Glomerular endothelial cell (primary cell): Measurements from ENCODE around the gene DEPP1. TPM values are rescaled to one million over a fixed set of nuclear protein-coding genes. Genes with fewer than 3 reads are reported as not detected.

Experiments used
- DNase-seq: peaks from one replicate; pipeline ENCODE4 v3.0.0-alpha.2; 2011; ENCODE audit warnings: low read depth, low spot score; ENCODE audit errors: extremely low read depth
- total RNA-seq: library from RNA; depleted of rRNA; stranded (reverse); fragments of >200 nt; gene quantifications from 2 replicates; pipeline ENCODE4 v1.2.3, GENCODE V29; 2015

DEPP1 gene
- total RNA-seq, 1 donor from 2014 or later, result 628 TPM

DNA sequence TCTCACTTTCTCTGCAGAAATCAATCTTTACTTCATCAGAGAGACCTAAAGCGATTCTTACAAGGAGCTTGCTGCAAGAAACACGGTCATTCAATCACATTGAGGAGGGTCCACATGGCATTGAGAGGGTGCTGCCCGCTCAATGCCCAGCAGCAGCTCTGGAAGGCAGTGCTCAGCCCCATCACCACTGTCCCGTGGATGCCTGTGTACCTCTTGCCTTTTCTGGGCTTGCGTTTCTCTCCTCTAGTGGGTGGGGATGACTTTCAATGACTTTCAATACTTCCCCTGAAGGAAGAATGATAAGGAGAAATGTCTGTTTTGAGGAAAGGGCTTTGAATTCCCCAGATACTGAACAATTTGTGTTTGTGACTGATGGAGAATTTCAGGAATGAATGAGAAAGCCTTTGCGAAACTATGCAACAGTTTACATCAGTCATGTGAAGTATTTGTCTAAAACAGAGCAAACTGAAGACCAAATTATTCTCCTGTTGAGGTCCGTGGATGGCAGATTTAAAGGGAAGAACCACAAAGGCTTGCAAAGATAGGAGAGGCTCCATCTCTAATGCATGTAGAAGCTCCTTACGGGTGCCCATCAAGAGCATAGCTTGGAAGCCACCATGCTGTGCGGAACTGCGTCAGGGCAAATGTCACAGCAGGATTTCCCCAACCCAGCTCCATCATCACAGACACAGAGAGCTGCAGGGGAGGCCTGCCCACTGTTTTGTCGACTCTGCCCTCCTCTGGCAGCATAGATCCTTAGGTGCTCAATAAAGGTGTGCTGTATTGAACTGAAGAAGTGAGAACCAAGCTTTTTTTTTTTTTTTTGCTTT lies 15.5 kb upstream of the DEPP1 start:
- DNase-seq, result no peak

DNA sequence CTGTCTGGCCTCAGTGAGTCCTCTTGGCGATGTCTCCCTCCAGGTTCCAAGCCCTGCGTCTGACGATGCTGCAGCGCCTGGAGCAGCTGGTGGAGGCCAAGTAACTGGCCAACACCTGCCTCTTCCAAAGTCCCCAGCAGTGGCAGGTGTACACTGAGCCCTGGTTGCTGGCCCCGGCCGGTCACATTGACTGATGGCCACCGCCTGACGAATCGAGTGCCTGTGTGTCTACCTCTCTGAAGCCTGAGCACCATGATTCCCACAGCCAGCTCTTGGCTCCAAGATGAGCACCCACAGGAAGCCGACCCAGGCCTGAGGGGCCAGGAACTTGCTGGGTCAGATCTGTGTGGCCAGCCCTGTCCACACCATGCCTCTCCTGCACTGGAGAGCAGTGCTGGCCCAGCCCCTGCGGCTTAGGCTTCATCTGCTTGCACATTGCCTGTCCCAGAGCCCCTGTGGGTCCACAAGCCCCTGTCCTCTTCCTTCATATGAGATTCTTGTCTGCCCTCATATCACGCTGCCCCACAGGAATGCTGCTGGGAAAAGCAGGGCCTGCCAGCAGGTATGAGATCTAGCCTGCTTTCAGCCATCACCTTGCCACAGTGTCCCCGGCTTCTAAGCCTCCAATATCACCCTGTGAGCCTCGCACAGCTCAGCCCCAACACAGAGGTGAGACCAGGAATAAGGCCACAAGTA lies 14.8 kb upstream of the DEPP1 start:
- no peak for DNase-seq

DNA sequence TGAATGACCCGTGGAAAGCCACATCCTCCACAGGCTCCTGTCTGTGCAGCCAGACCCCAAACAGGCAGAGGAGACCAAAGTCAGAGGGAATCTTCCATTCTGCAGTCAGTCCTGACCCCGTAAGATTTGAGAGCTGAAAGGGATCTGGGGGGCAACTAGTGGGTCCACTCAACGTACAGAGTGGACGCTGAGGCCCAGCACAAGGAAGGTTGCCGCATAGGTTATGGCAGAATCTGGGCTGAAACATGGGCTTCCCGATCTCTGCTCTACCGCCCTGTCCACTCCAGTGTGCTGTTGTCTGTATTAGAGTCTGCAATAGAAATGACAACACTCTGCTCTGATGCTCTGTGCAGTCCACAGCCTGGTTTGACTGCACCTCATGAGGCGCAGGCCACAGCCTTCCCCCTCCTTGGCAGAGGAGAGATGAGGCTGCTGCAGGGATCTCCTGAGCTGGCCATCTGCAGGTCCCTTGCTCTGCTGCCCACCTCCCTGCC lies 14.2 kb upstream of the DEPP1 start:
- DNase-seq, result no peak

- no peak for DNase-seq
Measured at GRCh38 chr10:44992070-44992731, 13.6 kb upstream of the DEPP1 start.

GRCh38 chr10:44991571-44991970 lies 13.0 kb upstream of the DEPP1 start:
- no peak for DNase-seq

DNA sequence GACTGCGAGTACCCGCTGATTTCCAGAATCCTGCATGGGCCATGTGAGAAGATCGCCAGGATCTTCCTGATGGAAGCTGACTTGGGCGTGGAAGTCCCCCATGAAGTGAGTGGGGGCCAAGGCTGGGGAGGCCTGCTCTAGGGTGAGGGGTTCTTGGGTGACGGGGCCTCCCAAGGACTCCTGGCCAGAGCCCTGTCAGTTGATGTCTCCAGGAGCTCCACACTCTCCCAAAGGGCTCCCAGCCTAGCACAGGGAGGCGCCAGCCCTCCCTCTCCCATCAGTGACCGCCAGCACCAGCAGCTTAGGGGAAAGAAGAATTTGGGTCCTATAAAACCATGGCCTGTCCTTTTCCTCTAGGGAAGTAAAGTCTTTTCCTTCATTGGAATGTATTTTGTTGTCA lies 12.4 kb upstream of the DEPP1 start:
- DNase-seq, result no peak

GRCh38 chr10:44990302-44990655 lies 11.7 kb upstream of the DEPP1 start:
- no peak for DNase-seq

- no peak for DNase-seq
Measured at GRCh38 chr10:44989597-44990301, 11.1 kb upstream of the DEPP1 start.

- DNase-seq, result no peak
Measured at GRCh38 chr10:44988957-44989585, 10.5 kb upstream of the DEPP1 start.

GRCh38 chr10:44986670-44987069 lies 8.1 kb upstream of the DEPP1 start:
- DNase-seq, result no peak

GRCh38 chr10:44986179-44986578 lies 7.6 kb upstream of the DEPP1 start:
- DNase-seq, result no peak

DNA sequence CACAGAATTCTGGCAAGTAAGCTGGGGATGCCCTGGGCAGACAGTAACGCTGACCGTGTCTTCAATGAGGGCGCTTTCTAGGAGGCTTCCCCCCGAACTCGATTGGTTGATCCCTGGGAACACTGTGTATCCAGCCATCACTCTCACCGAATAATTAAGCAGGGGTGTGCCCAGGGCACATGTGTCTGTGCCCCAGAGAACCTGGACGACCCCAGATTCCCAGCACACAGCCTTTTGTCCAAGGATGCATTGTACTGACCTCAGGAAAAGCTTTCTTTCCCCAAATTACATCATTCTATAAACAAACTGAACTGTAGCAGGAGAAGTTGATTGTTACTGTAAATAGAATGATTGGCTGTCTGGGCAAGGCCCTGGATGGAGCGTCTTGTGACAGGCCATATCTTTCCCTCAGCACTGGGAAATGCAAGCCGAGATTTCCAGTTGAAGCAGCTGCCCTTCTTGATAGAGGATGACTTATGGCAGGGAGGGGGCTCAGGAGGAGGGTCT lies 6.6 kb upstream of the DEPP1 start:
- no peak for DNase-seq

GRCh38 chr10:44984671-44985101 lies 6.1 kb upstream of the DEPP1 start:
- DNase-seq, result no peak

DNA sequence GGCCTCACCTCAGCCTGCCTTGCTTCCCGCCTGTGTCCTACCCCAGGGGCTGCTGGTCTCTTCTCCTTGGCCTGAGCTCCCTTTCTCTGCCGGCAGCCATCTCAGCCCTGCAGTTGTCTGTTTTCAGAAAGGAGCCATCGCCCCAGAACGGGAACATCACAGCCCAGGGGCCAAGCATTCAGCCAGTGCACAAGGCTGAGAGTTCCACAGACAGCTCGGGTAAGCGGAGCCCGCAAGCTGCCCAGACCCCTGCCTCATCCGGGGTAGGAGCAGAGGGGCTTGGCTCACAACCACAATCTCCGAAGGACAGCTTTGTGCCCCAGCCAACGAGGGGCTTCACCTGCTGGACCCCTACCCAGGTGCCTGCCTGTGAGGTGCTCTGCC lies 5.3 kb upstream of the DEPP1 start:
- no peak for DNase-seq

- no peak for DNase-seq
Measured at GRCh38 chr10:44983066-44983894, 4.7 kb upstream of the DEPP1 start.

- DNase-seq, result no peak
Measured at GRCh38 chr10:44982496-44982895, 3.9 kb upstream of the DEPP1 start.

- DNase-seq, result no peak
Measured at GRCh38 chr10:44982114-44982460, 3.5 kb upstream of the DEPP1 start.

GRCh38 chr10:44981172-44982113 lies 2.8 kb upstream of the DEPP1 start:
- DNase-seq, result no peak
